SH-SY5Y (cell line): Measurements from ENCODE around the gene ARID3A.

ENCODE experiments used
- GATA2 ChIP-seq: IDR thresholded peaks from 2 replicates; pipeline ENCODE4 v1.6.1; 2011; ENCODE audit warnings: mild to moderate bottlenecking, low read depth, low read length
- GATA3 ChIP-seq: IDR thresholded peaks from 2 replicates; pipeline ENCODE4 v1.6.1; 2011; ENCODE audit warnings: low read depth, mild to moderate bottlenecking, low read length, moderate library complexity

ARID3A gene

DNA sequence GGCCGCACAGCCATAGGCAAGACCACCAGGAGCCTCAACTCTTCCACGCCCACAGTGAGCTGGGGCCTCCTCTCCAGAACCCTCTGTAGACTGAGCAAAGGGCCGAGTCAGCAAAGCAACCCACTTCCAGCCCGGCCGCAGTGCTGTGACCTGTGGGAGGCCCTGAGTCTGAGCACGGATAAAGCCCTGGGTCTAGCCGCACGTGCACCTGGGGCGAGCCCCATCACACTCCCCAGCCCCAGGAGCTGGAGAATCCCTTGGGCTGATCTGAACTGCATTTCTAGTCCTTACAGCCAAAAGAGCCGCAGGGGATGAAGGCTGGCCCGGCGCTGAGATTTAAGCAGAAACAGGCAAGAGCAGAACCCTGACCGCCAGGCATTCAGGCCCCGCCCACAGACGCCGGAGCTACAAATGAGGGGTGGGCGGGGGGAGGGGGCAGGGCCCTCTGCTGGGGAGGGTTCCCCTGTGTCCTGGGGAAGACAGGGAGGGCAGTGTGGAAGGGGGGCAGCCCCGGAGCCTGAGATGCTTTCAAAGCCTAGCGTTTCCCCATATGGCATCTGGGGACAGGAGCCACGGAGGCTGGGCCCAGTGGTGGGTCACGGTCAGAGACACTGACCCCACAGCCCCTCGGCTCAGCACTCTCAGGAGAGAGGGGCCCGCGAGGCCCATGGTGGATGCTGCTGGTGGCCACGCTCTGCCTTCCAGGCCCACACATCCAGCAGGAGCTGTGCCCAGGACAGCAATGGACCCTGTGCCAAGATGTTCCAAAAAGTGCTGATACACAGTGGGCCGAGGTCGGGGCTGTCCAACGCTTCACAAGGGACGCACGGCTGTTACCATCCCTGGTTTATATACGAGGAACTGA is 90.2 kb downstream of the ARID3A start:
- TF ChIP-seq GATA2 (no peak), GATA3 (no peak)

- TF ChIP-seq GATA2, result no peak
- TF ChIP-seq GATA3, result no peak
Observed at GRCh38 chr19:1016647-1017114, 90.8 kb downstream of the ARID3A start.

- TF ChIP-seq GATA2, result no peak
- no peak for TF ChIP-seq GATA3
Observed at GRCh38 chr19:1017115-1017905, 91.5 kb downstream of the ARID3A start.

GRCh38 chr19:1017906-1018305 is 92.1 kb downstream of the ARID3A start:
- no peak for TF ChIP-seq GATA3

DNA sequence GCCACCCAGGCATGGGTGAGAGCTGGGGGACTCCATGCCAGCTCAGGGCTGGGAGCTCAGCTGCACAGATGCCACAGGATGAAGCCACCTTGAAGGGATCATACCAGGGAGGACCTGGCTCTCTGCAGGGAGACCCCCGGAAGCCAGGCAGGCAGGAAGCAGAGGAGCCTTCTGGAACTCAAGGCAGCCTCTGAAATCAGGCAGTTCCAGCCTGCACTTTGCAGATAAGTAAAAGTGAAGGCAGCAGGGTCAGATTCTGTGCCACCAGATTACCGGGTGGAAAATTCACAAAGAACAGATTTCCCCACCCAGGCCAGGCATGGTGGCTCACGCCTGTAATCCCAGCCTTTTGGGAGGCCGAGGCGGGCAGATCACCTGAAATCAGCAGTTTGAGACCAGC is 92.6 kb downstream of the ARID3A start:
- TF ChIP-seq GATA3, result no peak
- TF ChIP-seq GATA2, result no peak

DNA sequence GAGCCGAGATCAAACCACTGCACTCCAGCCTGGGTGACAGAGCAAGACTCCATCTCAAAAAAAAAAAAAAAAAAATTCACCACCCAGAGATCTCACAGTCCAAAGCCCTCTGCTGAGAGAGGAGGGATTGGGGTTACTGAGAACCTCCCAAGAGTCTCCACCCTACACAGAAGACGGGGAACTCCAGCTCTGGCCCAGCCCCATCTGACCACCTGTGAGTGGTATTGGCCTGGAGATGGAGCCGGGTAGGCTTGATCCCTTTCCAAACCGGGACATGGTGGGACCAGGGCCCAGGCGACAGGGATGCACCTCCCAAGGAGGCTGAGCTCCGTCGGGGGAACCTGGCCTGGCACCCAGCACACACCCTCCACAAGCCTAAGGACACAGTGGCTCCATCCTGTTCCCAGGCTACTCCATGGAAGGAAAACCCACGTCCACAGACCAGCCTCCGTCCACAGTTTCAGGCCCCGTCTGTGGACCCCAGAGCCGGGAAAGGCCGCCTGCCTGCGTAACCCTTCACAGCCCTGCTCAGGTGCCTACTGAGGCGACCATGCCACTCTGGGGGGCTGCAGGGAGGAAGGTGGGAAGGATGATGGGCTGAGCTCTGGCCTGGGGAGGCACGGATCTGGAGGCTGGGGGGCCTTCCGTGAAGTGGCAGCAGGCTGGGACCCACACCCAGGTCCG is 93.2 kb downstream of the ARID3A start:
- no peak for TF ChIP-seq GATA2
- no peak for TF ChIP-seq GATA3

- TF ChIP-seq GATA3 (no peak), GATA2 (no peak)
Observed at GRCh38 chr19:1019616-1019961, 93.8 kb downstream of the ARID3A start.

- TF ChIP-seq GATA3, result no peak
- TF ChIP-seq GATA2, result no peak
Observed at GRCh38 chr19:1019980-1020867, 94.4 kb downstream of the ARID3A start.

DNA sequence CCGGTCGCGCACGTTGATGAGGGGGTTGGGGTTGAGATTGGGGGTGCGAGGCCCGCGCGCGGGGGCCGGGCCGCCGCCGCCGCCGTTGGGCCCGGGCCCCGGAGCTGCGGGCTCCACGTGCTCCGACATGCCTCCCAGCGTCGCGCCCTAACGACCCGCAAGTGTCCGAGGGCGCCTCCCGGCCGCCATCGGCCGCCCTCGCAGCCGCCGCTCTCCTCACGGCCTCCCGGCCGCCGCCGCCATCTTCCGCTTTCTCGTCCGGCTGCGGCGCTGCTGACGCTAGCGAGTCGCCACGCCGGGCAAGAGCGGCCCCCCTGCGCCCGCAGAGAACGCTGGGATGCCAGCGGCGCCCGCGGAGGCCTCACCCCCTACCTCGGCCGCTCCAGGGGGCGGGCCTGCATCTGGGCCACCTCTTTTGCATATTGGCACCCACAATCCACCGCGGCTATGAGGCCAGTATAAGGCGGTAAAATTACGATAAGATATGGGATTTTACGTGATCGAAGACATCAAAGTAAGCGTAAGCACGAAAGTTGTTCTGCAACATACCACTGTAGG is 95.1 kb downstream of the ARID3A start, which contains the start of gene TMEM259:
Gene TMEM259, minus strand, starts transcription at position 256 of the 558 bp plus-strand sequence. Its CDS starts 127 bp downstream, at position 129.
- TF ChIP-seq GATA3 (no peak), GATA2 (no peak)
